ENCODE data around the gene MISP.
"Not testable (repeated sequence)": the region's sequence is repeated elsewhere in the genome, so short reads cannot be mapped to it uniquely, and the experiment has no call there.

Gene MISP

DNA sequence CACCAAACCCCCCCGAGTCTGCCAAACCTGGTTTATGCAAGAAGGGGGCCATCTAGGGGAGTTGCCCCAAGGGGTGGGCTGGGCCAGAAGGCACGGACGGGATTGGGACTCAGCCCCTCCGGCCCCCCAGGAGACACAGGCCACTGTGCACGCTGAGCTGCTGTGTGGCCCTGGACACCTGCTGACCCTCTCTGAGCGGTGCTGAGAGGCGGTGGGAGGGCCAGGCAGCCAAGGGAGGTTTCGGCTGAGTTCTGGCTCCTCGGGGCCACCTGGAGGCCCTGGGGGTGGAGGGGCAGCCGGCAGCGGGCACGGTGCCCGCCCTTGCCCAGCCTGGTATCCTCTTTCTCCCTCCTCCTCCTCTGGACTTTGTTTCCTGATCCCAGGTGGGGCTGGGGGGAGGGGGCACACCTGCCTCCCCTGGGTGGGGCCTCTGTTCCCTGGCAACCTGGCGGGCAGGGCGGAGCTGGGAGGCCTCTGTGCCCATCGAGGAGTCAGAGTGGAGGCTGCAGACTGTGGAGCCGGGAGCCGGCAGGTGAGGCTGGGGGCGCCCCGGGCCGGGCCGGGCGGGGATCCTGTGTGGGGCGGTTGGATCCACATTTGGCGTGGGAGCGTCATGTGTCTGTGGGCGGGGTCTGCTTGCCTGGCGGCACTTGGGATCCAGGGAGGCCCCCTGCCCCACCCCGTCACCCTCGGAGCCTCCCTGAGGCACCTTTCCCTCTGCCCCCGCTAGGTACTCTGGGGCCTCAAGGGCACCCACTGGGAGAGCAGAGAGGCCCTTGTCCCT, at the start of gene MISP:
TSS of gene MISP (plus strand) at position 473 of the 784 bp plus-strand sequence. CDS start 5,835 bp downstream, outside the sequence.
- TF ChIP-seq ELF4 (IDR thresholded peaks at IDR 0.05) (no peak), SUZ12 (IDR thresholded peaks at IDR 0.05) (no peak), HDGF (IDR thresholded peaks at IDR 0.05; ENCODE audit: borderline replicate concordance) (no peak), LEF1 (IDR thresholded peaks at IDR 0.05; ENCODE audit: borderline replicate concordance) (no peak), FOXA1 (IDR thresholded peaks at IDR 0.05) (no peak), BHLHE40 (IDR thresholded peaks at IDR 0.05; ENCODE audit: borderline replicate concordance) (no peak), NFRKB (IDR thresholded peaks at IDR 0.05) (no peak), ARNT (IDR thresholded peaks at IDR 0.05) (no peak), SP1 (IDR thresholded peaks at IDR 0.05) (no peak), L3MBTL2 (conservative IDR thresholded peaks at IDR 0.05) (no peak), PKNOX1 (IDR thresholded peaks at IDR 0.05) (no peak)
- ChIA-PET CTCF (no interaction called here), POLR2A (no interaction called here)
- DNase-seq (ENCODE audit: extremely low spot score), result no peak

- POLR2A ChIA-PET, result interaction anchor here (0.8 to 1.2 kb wide), 3 partner anchors 22 to 40 kb away, joined by 3 to 7 read pairs (median 3); partner anchors contain the start of gene RNF126
- DNase-seq (ENCODE audit: extremely low spot score), result not testable (repeated sequence)
- CTCF ChIA-PET, result interaction anchor here (0.6 kb wide), 1 partner anchor 40 kb away, joined by 3 read pairs; no protein-coding TSS in a partner anchor
Observed at GRCh38 chr19:702847-703246, 48.1 kb upstream of the MISP start.

GRCh38 chr19:703329-703650, 47.6 kb upstream of the MISP start:
- no peak for DNase-seq (ENCODE audit: extremely low spot score)
- ChIA-PET POLR2A (interaction anchor here (0.8 to 1.2 kb wide), 3 partner anchors 22 to 40 kb away, joined by 3 to 7 read pairs (median 3); partner anchors contain the start of gene RNF126), CTCF (interaction anchor here (0.6 kb wide), 1 partner anchor 40 kb away, joined by 3 read pairs; no protein-coding TSS in a partner anchor)
- TF ChIP-seq L3MBTL2 (conservative IDR thresholded peaks at IDR 0.05), result no peak
- no peak for TF ChIP-seq TARDBP (IDR thresholded peaks at IDR 0.05)
- no peak for TF ChIP-seq HDGF (IDR thresholded peaks at IDR 0.05; ENCODE audit: borderline replicate concordance)
- no peak for TF ChIP-seq ELF4 (IDR thresholded peaks at IDR 0.05)
- TF ChIP-seq PKNOX1 (IDR thresholded peaks at IDR 0.05), result no peak
- TF ChIP-seq SP1 (IDR thresholded peaks at IDR 0.05), result no peak
- TF ChIP-seq FOXA1 (IDR thresholded peaks at IDR 0.05), result no peak
- TF ChIP-seq ZNF384 (IDR thresholded peaks at IDR 0.05), result no peak

GRCh38 chr19:703651-704446, 47.1 kb upstream of the MISP start:
- ChIA-PET POLR2A (interaction anchor here (0.8 to 1.2 kb wide), 3 partner anchors 23 to 41 kb away, joined by 3 to 7 read pairs (median 3); partner anchors contain the start of gene RNF126), CTCF (interaction anchor here (0.6 kb wide), 1 partner anchor 78 kb away, joined by 4 read pairs; no protein-coding TSS in a partner anchor)
- no peak for TF ChIP-seq CTBP1 (IDR thresholded peaks at IDR 0.05; ENCODE audit: borderline replicate concordance)
- TF ChIP-seq NFRKB (IDR thresholded peaks at IDR 0.05), result no peak
- TF ChIP-seq FOXK2 (IDR thresholded peaks at IDR 0.05), result no peak
- no peak for TF ChIP-seq LEF1 (IDR thresholded peaks at IDR 0.05; ENCODE audit: borderline replicate concordance)
- TF ChIP-seq TARDBP (IDR thresholded peaks at IDR 0.05), result no peak
- TF ChIP-seq PKNOX1 (IDR thresholded peaks at IDR 0.05), result no peak
- no peak for TF ChIP-seq L3MBTL2 (conservative IDR thresholded peaks at IDR 0.05)
- no peak for TF ChIP-seq FOXM1 (IDR thresholded peaks at IDR 0.05; ENCODE audit: borderline replicate concordance)
- TF ChIP-seq BHLHE40 (IDR thresholded peaks at IDR 0.05; ENCODE audit: borderline replicate concordance), result no peak
- TF ChIP-seq ZNF384 (IDR thresholded peaks at IDR 0.05), result no peak
- no peak for TF ChIP-seq FOXA1 (IDR thresholded peaks at IDR 0.05)
- TF ChIP-seq ELF4 (IDR thresholded peaks at IDR 0.05), result no peak
- no peak for TF ChIP-seq ARNT (IDR thresholded peaks at IDR 0.05)
- TF ChIP-seq SUZ12 (IDR thresholded peaks at IDR 0.05), result no peak
- TF ChIP-seq HDGF (IDR thresholded peaks at IDR 0.05; ENCODE audit: borderline replicate concordance), result no peak
- no peak for TF ChIP-seq SP1 (IDR thresholded peaks at IDR 0.05)
- peak; percentile 97 for DNase-seq (ENCODE audit: extremely low spot score)

GRCh38 chr19:704447-704741, 46.5 kb upstream of the MISP start:
- CTCF ChIA-PET, result interaction anchor here (0.6 kb wide), 1 partner anchor 78 kb away, joined by 4 read pairs; no protein-coding TSS in a partner anchor
- TF ChIP-seq FOXM1 (IDR thresholded peaks at IDR 0.05; ENCODE audit: borderline replicate concordance) (no peak), ZNF384 (IDR thresholded peaks at IDR 0.05) (no peak), HDGF (IDR thresholded peaks at IDR 0.05; ENCODE audit: borderline replicate concordance) (no peak), SUZ12 (IDR thresholded peaks at IDR 0.05) (no peak), FOXK2 (IDR thresholded peaks at IDR 0.05) (no peak)
- POLR2A ChIA-PET, result no interaction called here
- DNase-seq (ENCODE audit: extremely low spot score), result no peak

All from HEK293T (cell line).